Pancreas (tissue), 10 donors: ENCODE results near the gene GLT1D1. TPM values are rescaled to one million over a fixed set of nuclear protein-coding genes. Genes with fewer than 3 reads are reported as not detected.

Experiments
- ATAC-seq, 4 donors: fragments of 200-7000 bp; cut with Tn5 transposase; one replicate each; pipeline versions ENCODE4 v1.8.0 to v1.9.1; 2020; ENCODE audit warnings: mild to moderate bottlenecking in 4 of 4, moderate library complexity in 4 of 4
- DNase-seq, 6 donors: peaks; one replicate each; pipeline ENCODE4 v3.0.0-alpha.2; 2020
- FAIRE-seq: peaks from 2 replicates; lab custom pipeline; 2012; peaks lifted over from hg19 to GRCh38; lab: Jason Lieb, UNC
- H3K27ac ChIP-seq, 4 donors: fragments of 200-600 bp; sonication (generic); 1 replicate in 3 of 4; 2 replicates in 1 of 4; pipeline versions ENCODE4 v1.5.0 to v1.8.0; 2020
- H3K27me3 ChIP-seq, 4 donors: fragments of 200-600 bp; one replicate each; pipeline ENCODE4 v1.8.0; 2021
- H3K36me3 ChIP-seq, 3 donors: fragments of 200-600 bp; sonication (generic) in 1 of 3; one replicate each; pipeline versions ENCODE4 v1.5.0 to v1.8.0; 2020 to 2021
- H3K4me1 ChIP-seq, 3 donors: fragments of 200-600 bp; one replicate each; pipeline ENCODE4 v1.8.0; 2021
- H3K4me3 ChIP-seq, 4 donors: fragments of 200-600 bp; sonication (generic) in 2 of 4; one replicate each; pipeline versions ENCODE4 v1.5.0 to v1.8.0; 2020 to 2021
- H3K9me3 ChIP-seq, 4 donors: fragments of 200-600 bp; one replicate each; pipeline ENCODE4 v1.8.0; 2021
- CTCF ChIP-seq, 4 donors: fragments of 200-600 bp; sonication (generic) in 3 of 4; IDR thresholded peaks; one replicate each; pipeline versions ENCODE4 v1.5.0 to v1.8.0; 2021; ENCODE audit warnings: antibody characterized with exemption in 4 of 4
- WGBS, 2 donors: extraction: QIAGEN DNeasy Blood & Tissue Kit; methylation state at CpG; one replicate each; pipeline ENCODE4 v1.1.7; 2013; 5-methylcytosine and 5-hydroxymethylcytosine counted together
- intact Hi-C, 3 donors: fragments of 100-400 bp; cut with DNase I; formaldehyde crosslinking; loops; one replicate each; pipeline versions ENCODE4 v1.11.1 to v1.14.2; 2022
- polyA plus RNA-seq, 2 donors: library from polyadenylated mRNA; stranded (reverse); fragments of 200-250 nt; gene quantifications; one replicate each; pipeline ENCODE4 v1.2.3, GENCODE V29; 2013
- total RNA-seq, 6 donors: library from RNA; stranded (reverse); fragmentation: NEBNext Ultra II Directional in 4 of 6; extraction: Animal tissue kit (Norgen Biotek cat#: 25700) in 4 of 6; gene quantifications; one replicate each; pipeline versions ENCODE4 v1.2.1 to v1.2.4, GENCODE V29; 2021 to 2023
- donor health status: healthy with polysubstance abuse.
- donor health status: DM: no; HTN: no; CAD: no; lungs with moderate emphysema.
- donor health status: DM: no; HTN: no; CAD: no.
- donor health status: control.
- donor health status: control.
- donor health status: Bipolar disorder and iron deficiency.
- donor health status: DM: yes; HTN: yes; CAD: no.
- donor health status: DM: no; HTN: no; CAD: no.
- donor health status: DM: no; HTN: no; CAD: no.
- donor health status: DM: yes; HTN: yes; CAD: no.

GLT1D1 gene
- total and polyA plus RNA-seq, 8 donors, result 0.12 to 1.3 (median 0.28) TPM

DNA sequence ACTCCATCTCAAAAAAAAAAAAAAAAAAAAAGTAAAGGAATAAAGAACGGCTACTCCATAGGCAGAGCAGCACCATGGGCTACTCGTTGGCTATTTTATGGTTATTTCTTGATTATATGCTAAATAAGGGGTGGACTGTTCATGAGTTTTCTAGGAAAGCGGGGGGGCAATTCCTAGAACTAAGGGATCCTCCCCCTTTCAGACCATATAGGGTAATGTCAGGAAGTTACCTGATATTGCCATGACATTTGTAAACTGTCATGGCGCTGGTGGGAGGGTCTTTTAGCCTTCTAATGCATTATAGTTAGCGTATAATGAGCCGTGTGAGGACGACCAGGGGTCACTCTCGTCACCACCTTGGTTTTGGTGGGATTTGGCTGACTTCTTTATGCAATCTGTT, 142.3 kb downstream of the GLT1D1 start:
- intact Hi-C loops, result no loop called here
- DNase-seq, result no peak
- no peak for TF ChIP-seq CTCF (IDR thresholded peaks at IDR 0.05)
- no peak for ATAC-seq
- Histone ChIP-seq H3K4me3 (no peak overlapping the region), H3K9me3 (no peaks in the 10 kb centered on the region), H3K27ac (no peak overlapping the region), H3K27me3 (no peaks in the 10 kb centered on the region), H3K4me1 (no peaks in the 10 kb centered on the region), H3K36me3 (no peaks in the 10 kb centered on the region)
- FAIRE-seq, result no peak
- WGBS, 2 donors, result 60 to 62% methylated on average over 8 of the region's 8 CpGs

GRCh38 chr12:129001826-129002225, 148.5 kb downstream of the GLT1D1 start:
- intact Hi-C loops, result no loop called here
- no peaks in the 10 kb centered on the region for H3K36me3 ChIP-seq
- H3K4me1 ChIP-seq, result no peaks in the 10 kb centered on the region
- 56 to 75% methylated on average over 6 of the region's 6 CpGs for WGBS, 2 donors
- FAIRE-seq, result no peak
- no peak overlapping the region for H3K4me3 ChIP-seq
- H3K27ac ChIP-seq, result no peak overlapping the region
- H3K27me3 ChIP-seq, result no peaks in the 10 kb centered on the region
- no peaks in the 10 kb centered on the region for H3K9me3 ChIP-seq
- DNase-seq, result no peak
- ATAC-seq, result no peak
- TF ChIP-seq CTCF (IDR thresholded peaks at IDR 0.05), result no peak

- H3K36me3 ChIP-seq, result no peaks in the 10 kb centered on the region
- H3K4me3 ChIP-seq, result no peak overlapping the region
- ATAC-seq, result no peak
- H3K27ac ChIP-seq, result no peak overlapping the region
- WGBS, 2 donors, result 28 to 44% methylated on average over 8 of the region's 8 CpGs
- no peaks in the 10 kb centered on the region for H3K4me1 ChIP-seq
- no peak for TF ChIP-seq CTCF (IDR thresholded peaks at IDR 0.05)
- H3K9me3 ChIP-seq, result no peaks in the 10 kb centered on the region
- FAIRE-seq, result no peak
- no peak for DNase-seq
- no peaks in the 10 kb centered on the region for H3K27me3 ChIP-seq
- intact Hi-C loops, result no loop called here
Measured at GRCh38 chr12:129002427-129002826, 149.1 kb downstream of the GLT1D1 start.

DNA sequence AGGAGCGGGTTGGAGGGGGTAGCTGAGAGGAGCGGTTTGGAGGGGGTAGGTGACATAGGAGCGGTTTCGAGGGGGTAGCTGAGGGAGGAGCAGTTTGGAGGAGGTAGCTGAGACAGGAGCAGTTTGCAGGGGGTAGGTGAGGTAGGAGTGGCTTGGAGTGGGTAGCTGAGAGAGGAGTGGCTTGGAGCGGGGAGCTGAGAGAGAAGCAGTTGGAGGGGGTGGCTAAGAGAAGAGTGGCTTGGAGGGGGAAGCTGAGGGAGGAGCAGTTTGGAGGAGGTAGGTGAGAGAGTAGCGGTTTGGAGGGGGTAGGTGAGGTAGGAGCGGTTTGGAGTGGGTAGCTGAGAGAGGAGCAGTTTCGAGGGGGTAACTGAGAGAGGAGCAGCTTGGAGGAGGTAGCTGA, 152.1 kb downstream of the GLT1D1 start:
- DNase-seq, result no peak
- Histone ChIP-seq H3K27ac (no peak overlapping the region), H3K4me1 (no peaks in the 10 kb centered on the region), H3K4me3 (no peak overlapping the region), H3K36me3 (no peaks in the 10 kb centered on the region), H3K27me3 (no peaks in the 10 kb centered on the region), H3K9me3 (no peaks in the 10 kb centered on the region)
- no peak for ATAC-seq
- TF ChIP-seq CTCF (IDR thresholded peaks at IDR 0.05), result no peak
- FAIRE-seq, result no peak
- intact Hi-C loops, result no loop called here
- WGBS, 2 donors, result 79 to 85% methylated on average over 7 to 8 of the region's 8 CpGs

DNA sequence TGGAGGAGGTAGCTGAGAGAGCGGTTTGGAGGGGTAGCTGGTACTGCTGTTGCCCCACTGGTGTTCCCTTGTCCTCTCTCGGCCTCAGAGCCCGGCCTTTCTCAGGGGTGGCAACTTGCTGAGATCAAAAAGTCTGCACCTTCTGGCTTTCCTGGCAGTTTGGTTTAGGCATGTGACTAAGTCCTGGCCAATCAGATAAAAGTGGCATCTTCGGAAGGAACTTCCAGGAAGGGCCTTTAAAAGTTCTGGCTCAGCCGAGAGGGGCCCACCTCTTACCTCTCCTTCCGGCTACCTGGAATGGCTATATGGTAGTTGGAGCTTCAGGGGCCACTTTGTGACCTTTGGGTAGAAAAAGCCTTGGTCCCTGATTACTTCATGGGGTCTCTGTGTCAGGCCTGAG, 152.6 kb downstream of the GLT1D1 start:
- Histone ChIP-seq H3K27me3 (no peaks in the 10 kb centered on the region), H3K27ac (no peak overlapping the region), H3K9me3 (no peaks in the 10 kb centered on the region), H3K4me3 (no peak overlapping the region), H3K36me3 (no peaks in the 10 kb centered on the region), H3K4me1 (no peaks in the 10 kb centered on the region)
- 76 to 87% methylated on average over 6 of the region's 6 CpGs for WGBS, 2 donors
- FAIRE-seq (no peak), DNase-seq (no peak), ATAC-seq (no peak)
- TF ChIP-seq CTCF (IDR thresholded peaks at IDR 0.05), result no peak
- intact Hi-C loops, result no loop called here
